PC-3 (cell line): ENCODE results near the gene PPP2R1A. TPM values are rescaled to one million over a fixed set of nuclear protein-coding genes. Genes with fewer than 3 reads are reported as not detected.

Experiments
- ATAC-seq: fragments of 200-7000 bp; cut with Tn5 transposase; 2 replicates; pipeline ENCODE4 v1.9.1; 2020; ENCODE audit warnings: mild to moderate bottlenecking, moderate library complexity
- Bru-seq: library from RNA; stranded (reverse); fragments of 400-500 nt; gene quantifications from one replicate; lab custom pipeline; 2021; lab: Mats Ljungman, UMichigan
- BruChase-seq, 2 experiments: library from RNA; stranded (reverse); fragments of 400-500 nt; gene quantifications; one replicate each; lab custom pipeline; 2021; lab: Mats Ljungman, UMichigan
- BruUV-seq: library from RNA; stranded (reverse); fragments of 400-500 nt; replicated peaks from 2 replicates; lab custom pipeline; 2021; lab: Mats Ljungman, UMichigan
- CTCF ChIA-PET: fragments of 300-600 bp; sonication (Branson Sonifier 250); formaldehyde crosslinking; loops from one replicate; lab custom pipeline; 2022; ENCODE audit warnings: antibody characterized with exemption; lab: Charles Lee
- POLR2A ChIA-PET: fragments of 300-600 bp; sonication (Branson Sonifier 250); formaldehyde crosslinking; loops from one replicate; lab custom pipeline; 2022; ENCODE audit warnings: antibody characterized with exemption; ENCODE audit not compliant: unreplicated experiment; lab: Charles Lee
- DNase-seq: peaks from one replicate; pipeline ENCODE4 v3.0.0-alpha.2; 2015
- H2AFZ ChIP-seq: fragments of 300-600 bp; sonication (generic); 2 replicates; pipeline ENCODE4 v1.6.0; 2016; ENCODE audit warnings: antibody characterized with exemption, low read length
- H3F3A ChIP-seq: fragments of 300-600 bp; sonication (generic); one replicate; pipeline ENCODE4 v1.6.0; 2017; ENCODE audit warnings: antibody characterized with exemption, low read length, control low read depth, mild to moderate bottlenecking; ENCODE audit not compliant: unreplicated experiment
- H3K27ac ChIP-seq: fragments of 300-600 bp; sonication (generic); 2 replicates; pipeline ENCODE4 v1.5.1; 2016; ENCODE audit warnings: mild to moderate bottlenecking, low read length
- H3K27me3 ChIP-seq: fragments of 300-600 bp; sonication (generic); 2 replicates; pipeline ENCODE4 v1.6.1; 2016; ENCODE audit warnings: low read length, mixed read lengths
- H3K36me3 ChIP-seq: fragments of 300-600 bp; sonication (generic); 2 replicates; pipeline ENCODE4 v1.6.1; 2016; ENCODE audit warnings: low read depth, mixed run types, low read length, mixed read lengths
- H3K4me1 ChIP-seq: fragments of 300-600 bp; sonication (generic); 2 replicates; pipeline ENCODE4 v1.5.1; 2016; ENCODE audit warnings: low read length; ENCODE audit not compliant: insufficient read depth
- H3K4me2 ChIP-seq: fragments of 300-600 bp; sonication (generic); 2 replicates; pipeline ENCODE4 v1.6.0; 2016; ENCODE audit warnings: low read length
- H3K4me3 ChIP-seq: fragments of 300-600 bp; sonication (generic); 2 replicates; pipeline ENCODE4 v1.5.1; 2016; ENCODE audit warnings: mild to moderate bottlenecking, low read length, mixed read lengths
- H3K79me2 ChIP-seq: fragments of 300-600 bp; sonication (generic); 2 replicates; pipeline ENCODE4 v1.6.1; 2017; ENCODE audit warnings: low read length, mixed read lengths
- H3K9ac ChIP-seq: fragments of 300-600 bp; sonication (generic); 2 replicates; pipeline ENCODE4 v1.6.0; 2016; ENCODE audit warnings: mild to moderate bottlenecking, low read length
- H3K9me2 ChIP-seq: fragments of 300-600 bp; sonication (generic); replicated peaks from 2 replicates; pipeline ENCODE4 v1.6.1; 2016; ENCODE audit warnings: mixed run types, low read length, mixed read lengths
- H3K9me3 ChIP-seq: fragments of 300-600 bp; sonication (generic); 2 replicates; pipeline ENCODE4 v1.6.1; 2016; ENCODE audit warnings: low read length, mixed read lengths
- H4K20me1 ChIP-seq: fragments of 300-600 bp; sonication (generic); 2 replicates; pipeline ENCODE4 v1.6.1; 2016; ENCODE audit warnings: low read length, mixed read lengths
- CTCF ChIP-seq: fragments of 300-600 bp; sonication (generic); conservative IDR thresholded peaks from 2 replicates; pipeline ENCODE4 v1.5.1; 2017; ENCODE audit warnings: antibody characterized with exemption, low read depth, mild to moderate bottlenecking, low read length
- EZH2 ChIP-seq: fragments of 300-600 bp; sonication (generic); IDR thresholded peaks from one replicate; pipeline ENCODE4 v1.6.1; 2017; ENCODE audit warnings: antibody characterized with exemption, mild to moderate bottlenecking, low read length; ENCODE audit not compliant: unreplicated experiment
- EZH2phosphoT487 ChIP-seq: fragments of 300-600 bp; sonication (generic); IDR thresholded peaks from 2 replicates; pipeline ENCODE4 v1.6.1; 2018; ENCODE audit warnings: mild to moderate bottlenecking, antibody characterized with exemption, low read length, borderline replicate concordance
- intact Hi-C: fragments of 100-400 bp; cut with micrococcal nuclease; formaldehyde crosslinking; loops from 2 replicates; pipeline ENCODE4 v1.9.0; 2023
- long read RNA-seq: library from polyadenylated mRNA; unstranded; transcript quantifications from one replicate; pipeline ENCODE4 v2.0.0, GENCODE V29; 2021; ENCODE audit not compliant: unreplicated experiment
- total RNA-seq: library from RNA; depleted of rRNA; stranded (reverse); fragments of >200 nt; gene quantifications from 2 replicates; pipeline ENCODE4 v1.2.3, GENCODE V29; 2014; rRNA removed

Gene PPP2R1A
- total RNA-seq: 336 and 427 TPM in 2 replicates
- Bru-seq, nascent RNA: percentile 95 among the genes with signal in this experiment
- BruChase-seq, experiment 1, labeled RNA remaining after a 6-hour chase: percentile 92 among the genes with signal in this experiment
- BruChase-seq, experiment 2, labeled RNA remaining after a 2-hour chase: percentile 92 among the genes with signal in this experiment
- long read RNA-seq, full-length matches to known transcripts: 623 of 915 reads
- long read RNA-seq, partial matches to known transcripts: 256 of 915 reads
- long read RNA-seq, other reads (novel, unspliced or antisense): 36 of 915 reads

DNA sequence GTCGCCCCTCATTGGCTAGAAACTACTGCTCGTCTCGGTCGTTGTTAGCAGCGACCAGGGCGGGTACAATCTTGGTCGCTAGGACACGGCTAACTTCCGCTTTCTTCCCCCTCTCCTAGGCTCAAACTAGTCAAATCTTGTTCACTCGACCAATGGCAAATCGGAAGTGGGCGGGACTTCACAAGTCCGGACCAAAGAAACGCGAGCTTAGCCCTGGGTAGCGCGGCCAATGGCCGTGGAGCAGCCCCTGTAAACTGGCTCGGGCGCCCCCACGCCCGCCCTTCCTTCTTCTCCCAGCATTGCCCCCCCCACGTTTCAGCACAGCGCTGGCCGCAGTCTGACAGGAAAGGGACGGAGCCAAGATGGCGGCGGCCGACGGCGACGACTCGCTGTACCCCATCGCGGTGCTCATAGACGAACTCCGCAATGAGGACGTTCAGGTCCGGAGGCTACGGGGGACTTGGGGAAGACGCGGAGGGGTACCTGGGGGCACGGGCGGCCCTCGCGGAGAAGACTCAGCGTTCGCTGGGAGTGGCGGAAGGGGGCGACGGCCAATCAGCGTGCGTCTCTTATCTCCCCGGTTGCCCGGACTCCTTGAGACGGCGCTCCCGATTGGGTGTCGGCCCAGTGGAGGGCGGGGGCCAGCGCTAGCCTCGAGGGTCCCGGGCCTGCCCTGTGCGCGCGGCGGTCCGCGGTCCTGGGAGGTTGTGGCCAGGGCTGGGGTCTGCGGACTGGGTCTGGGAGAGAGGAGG lies at the start of gene PPP2R1A:
PPP2R1A (plus strand) TSS at position 318 of the 752 bp plus-strand sequence; CDS start at position 363, 45 bp downstream.
- ATAC-seq (peak; percentile 91), DNase-seq (peak; percentile 100)
- H2AFZ ChIP-seq: peak within 1 kb of the TSS; percentile 84
- H4K20me1 ChIP-seq: peaks cover 34% of the 10 kb centered on the region
- H3K79me2 ChIP-seq: peaks cover 56% of the 10 kb centered on the region
- POLR2A ChIA-PET: interaction anchor here (0.6 to 1.2 kb wide), 8 partner anchors 10 to 1791 kb away, joined by 3 to 68 read pairs (median 8); partner anchors contain the start of genes ZNF613 and ZNF616
- no TSS peak for BruUV-seq
- peak within 1 kb of the TSS; percentile 96 for H3K9ac ChIP-seq
- intact Hi-C loops: loop anchor here (1.0 to 5.0 kb wide), 3 partner anchors 19 to 51 kb away; partner anchors contain the start of genes ZNF616 and ZNF836
- H3F3A ChIP-seq: no peaks in the 10 kb centered on the region
- TF ChIP-seq EZH2phosphoT487 (no peak), CTCF (no peak), EZH2 (no peak)
- no peaks in the 10 kb centered on the region for H3K27me3 ChIP-seq
- peak within 1 kb of the TSS; percentile 86 for H3K4me3 ChIP-seq
- peak within 1 kb of the TSS; percentile 86 for H3K27ac ChIP-seq
- peaks cover 26% of the 10 kb centered on the region for H3K36me3 ChIP-seq
- H3K4me2 ChIP-seq: peak within 1 kb of the TSS; percentile 97
- peaks cover 18% of the 10 kb centered on the region for H3K4me1 ChIP-seq
- no peaks in the 10 kb centered on the region for H3K9me3 ChIP-seq
- H3K9me2 ChIP-seq: no peaks in the 10 kb centered on the region
- CTCF ChIA-PET: interaction anchor here (0.6 to 1.6 kb wide), 3 partner anchors 47 to 51 kb away, joined by 4 to 6 read pairs (median 5); partner anchors contain the start of gene ZNF616

- Histone ChIP-seq H3K4me1 (peaks cover 7% of the 10 kb centered on the region; the same call in 1 of the 2 replicates), H3K4me3 (no peak overlapping the region), H3K36me3 (peaks cover 15% of the 10 kb centered on the region; the same call in 1 of the 2 replicates), H4K20me1 (no peaks in the 10 kb centered on the region), H3K27me3 (no peaks in the 10 kb centered on the region), H2AFZ (no peak overlapping the region), H3K27ac (0 out of 2 replicates have a peak overlapping the region, but pooled peaks have one; percentile 14), H3K9me3 (peaks cover 34% of the 10 kb centered on the region), H3K9ac (no peak overlapping the region), H3K9me2 (no peaks in the 10 kb centered on the region), H3F3A (no peaks in the 10 kb centered on the region), H3K79me2 (peaks cover 24% of the 10 kb centered on the region), H3K4me2 (no peak overlapping the region)
- ChIA-PET CTCF (no interaction called here), POLR2A (interaction anchor here (2.1 kb wide), 1 partner anchor 48 kb away, joined by 48 read pairs; the partner anchor contains the start of gene PPP2R1A)
- ATAC-seq (no peak), DNase-seq (no peak)
- no TSS peak for BruUV-seq
- TF ChIP-seq CTCF (no peak), EZH2phosphoT487 (no peak), EZH2 (no peak)
- intact Hi-C loops: no loop called here
Measured at GRCh38 chr19:52141203-52141602, 48.6 kb upstream of the PPP2R1A start.
